ENCODE results near the gene HOXD12.

HOXD12 gene

DNA sequence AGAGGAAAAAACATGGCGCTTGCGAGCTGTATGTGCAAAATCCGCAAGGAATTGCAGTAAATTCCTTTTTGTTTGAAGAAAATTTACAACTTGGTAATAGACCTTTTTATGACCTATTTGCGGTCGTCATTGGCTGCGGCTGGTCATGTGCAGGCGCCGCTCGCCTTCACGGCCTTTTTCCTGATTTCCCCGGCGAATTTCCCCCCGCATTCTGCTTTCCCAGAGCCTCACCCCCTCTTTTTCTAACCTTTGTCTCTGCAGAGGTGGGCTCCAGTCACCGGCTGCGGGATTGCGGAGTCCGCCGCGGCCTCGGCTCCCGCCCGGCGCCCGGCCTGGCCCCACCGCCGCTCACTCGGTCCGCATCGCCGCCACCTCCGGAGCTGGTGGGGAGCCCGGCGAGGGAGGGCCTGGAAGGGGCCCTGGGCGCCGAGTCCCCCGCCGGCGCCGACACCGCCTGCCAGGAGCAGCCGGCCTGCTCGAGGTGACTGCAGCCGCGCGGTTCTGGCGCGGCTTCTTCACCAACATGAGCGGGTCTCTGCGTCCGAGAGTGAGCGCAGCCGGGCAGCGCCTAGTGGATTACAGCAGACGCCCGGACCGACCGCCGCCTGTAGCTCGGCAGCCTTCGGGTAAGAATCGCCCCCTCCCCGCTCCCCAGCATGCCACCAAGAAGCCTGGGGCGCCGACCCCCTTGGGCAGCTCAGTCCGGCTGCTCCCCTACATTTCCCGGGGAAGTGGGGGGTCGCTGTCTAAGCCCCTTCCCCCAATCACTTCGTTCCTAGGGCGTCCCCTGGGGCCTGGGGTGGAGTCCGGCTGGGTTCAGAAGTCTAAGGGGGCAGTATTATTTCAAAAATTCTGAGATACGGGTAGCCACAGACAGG lies 37.0 kb downstream of the HOXD12 start:
- DNase-seq, result no peak

DNA sequence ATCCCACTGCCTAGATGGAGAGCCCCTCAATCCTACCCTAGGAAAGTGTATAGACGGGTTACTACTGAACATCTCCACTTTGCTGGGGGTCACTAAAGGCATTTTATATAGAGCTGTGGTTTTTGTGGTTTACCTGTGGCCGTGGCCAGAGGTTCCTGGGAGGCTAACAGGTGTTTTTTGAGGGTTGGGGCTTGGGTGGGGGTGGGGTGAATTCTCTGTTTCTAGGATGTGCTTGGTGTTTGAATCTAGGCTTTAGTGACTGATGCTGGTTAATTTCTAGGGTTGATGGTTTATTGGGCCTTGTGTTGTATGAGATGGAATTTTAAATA lies 37.6 kb downstream of the HOXD12 start:
- DNase-seq, result no peak

DNA sequence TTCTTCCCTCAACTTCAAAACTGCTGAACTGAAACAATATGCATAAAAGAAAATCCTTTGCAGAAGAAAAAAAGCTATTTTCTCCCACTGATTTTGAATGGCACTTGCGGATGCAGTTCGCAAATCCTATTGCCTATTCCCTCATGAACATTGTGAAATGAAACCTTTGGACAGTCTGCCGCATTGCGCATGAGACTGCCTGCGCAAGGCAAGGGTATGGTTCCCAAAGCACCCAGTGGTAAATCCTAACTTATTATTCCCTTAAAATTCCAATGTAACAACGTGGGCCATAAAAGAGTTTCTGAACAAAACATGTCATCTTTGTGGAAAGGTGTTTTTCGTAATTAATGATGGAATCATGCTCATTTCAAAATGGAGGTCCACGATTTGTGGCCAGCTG lies 38.3 kb downstream of the HOXD12 start:
- no peak for DNase-seq

DNA sequence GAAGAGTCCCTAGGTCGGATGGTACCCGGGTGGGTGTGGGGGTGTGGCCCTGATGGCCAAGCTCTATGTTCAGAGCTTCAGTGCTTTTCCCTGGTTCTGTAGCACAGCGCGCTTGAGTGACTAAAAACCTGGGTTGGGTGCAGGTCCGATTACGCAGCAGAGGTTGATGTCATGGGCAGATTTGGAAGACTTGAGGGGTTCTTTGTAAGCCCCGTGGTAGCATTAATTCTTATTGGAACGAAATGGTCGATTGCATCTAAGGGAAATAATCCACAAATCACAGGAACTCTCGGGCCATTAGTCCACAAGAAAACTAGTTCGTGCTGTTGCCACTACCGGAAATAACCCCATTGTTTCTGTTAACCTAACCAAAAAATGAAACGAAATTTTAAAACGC lies 38.9 kb downstream of the HOXD12 start:
- DNase-seq, result no peak

DNA sequence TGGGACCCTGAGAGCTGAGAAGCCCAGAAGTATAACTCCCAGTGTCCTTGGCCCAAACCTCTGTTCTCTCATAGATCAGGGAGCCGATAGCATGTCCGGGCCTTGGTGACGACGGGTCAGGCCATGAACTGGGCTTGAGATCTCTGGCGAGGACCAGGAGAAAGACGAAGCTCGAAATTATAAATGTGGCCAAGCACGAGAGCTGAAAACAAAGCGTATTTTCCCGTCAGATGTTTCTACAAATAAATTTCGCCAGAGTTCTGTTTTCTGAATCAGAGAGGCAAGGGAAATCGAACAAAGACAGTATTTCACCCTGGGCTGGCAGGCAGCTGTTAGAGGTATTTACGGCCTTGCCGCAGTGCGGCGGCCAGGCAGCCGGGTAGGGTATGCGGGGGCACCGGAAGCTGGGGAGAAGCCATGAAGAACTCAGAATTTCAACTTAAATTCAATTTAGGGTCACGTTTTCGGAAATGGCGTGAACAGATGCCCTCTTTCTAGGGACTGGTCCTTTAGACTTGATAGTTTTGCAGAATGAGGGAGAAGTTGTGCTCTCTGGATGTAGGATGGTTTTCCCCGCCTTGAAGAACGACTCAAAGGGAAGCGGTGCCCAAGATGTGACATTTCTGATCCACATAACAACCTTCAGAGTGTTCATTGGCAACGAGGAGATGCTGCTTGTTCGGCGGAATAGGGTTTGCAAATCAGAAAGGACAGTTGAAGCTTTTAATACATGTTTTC lies 39.5 kb downstream of the HOXD12 start:
- DNase-seq, result peak; percentile 40

DNA sequence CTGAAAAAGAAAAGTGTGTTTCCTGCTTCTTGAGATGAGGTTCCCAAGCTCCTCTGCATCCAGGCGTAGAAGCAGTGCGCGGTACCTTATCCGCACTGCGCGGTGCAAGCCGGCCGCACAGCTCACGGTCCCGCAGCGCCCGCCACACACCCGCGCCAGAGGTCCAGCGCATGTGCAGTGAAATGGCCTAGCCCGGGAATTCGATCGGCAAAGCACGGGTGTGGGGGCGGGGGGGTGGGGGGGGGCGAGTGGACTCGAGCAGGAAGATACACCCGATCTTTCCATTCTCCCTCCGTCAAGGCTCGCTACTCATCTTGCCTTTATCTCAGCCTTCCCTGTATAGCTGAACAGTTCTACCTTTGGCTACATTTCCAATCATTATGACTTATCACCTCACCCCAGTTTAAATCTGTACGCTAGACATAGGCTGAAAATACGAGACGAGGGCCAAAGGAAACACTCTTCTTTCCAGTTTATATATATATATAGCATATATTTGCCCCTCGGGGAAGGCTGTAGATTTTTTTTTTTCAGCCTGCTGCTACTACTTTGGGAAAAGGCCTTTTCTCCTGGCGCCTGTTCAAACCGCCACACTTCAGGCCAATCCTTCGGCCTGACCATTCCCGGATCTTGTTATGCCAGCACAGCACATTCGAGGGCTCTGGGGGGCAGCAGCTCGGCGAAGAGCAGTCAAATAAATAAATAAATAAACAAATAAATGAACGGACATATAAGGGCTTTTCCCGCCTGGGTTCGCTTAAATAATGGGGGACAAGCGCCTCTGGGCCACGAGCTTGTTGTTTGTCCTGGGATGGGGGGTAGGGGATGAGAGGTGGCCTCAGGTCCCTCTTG lies 40.3 kb downstream of the HOXD12 start:
- no peak for DNase-seq

DNA sequence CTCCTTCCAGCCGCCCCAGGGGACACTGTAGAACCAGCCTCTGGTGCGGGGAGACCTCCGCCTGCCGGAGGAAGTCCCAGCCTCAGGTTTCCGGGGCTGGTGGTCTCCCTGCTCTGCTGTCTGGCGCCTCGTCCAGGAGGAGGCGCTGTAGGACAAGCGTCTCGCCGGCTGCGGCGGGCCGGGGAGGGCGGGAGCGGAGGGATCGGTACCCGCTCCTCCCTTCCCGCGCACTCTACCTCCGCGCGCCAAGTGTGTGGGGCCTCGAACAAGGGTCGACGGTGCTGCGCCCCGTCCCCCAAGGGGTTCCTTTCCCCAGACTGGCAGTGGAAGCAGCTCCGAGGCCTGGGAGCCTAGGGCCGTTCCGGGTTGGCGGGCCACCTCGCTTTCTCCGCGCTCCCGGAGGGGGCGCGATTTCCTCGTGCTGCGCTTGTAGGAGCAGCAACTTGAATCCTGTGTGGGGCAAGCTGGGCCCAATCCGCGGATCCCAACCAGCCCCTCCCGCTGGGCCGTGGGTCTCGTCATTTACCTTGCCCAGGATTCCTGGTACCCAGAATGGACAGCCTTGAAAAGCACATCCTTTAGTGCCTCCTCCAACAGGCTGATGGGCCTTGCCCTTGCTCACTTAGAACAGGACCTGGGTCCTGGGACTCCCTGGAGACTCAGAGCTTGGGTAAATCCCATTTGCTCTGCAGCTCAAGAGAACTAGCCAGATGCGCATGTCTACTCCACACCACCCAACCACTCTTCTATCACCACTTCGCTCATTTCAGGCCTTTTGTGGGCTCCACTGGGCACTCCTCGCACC lies 41.1 kb downstream of the HOXD12 start:
- peak; percentile 72 for DNase-seq

DNA sequence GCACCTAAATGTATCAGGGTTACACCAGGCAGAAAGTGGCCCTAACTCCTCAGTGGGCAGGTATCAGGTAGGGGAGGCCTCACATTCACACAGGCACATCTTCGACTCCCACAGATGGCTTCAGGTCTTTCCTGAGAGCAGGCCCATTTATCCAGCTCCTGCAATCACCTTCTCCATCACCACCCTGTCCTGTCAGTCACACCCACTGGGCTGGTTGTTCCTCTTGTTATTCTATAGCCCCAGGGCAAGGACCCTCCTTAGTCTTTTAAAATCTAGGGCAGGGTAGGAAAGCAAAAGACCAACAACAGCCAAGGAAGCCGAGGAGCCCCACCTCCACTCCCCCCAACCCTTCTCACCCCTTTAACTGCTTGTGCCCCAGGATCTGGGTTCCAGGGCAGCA lies 42.7 kb downstream of the HOXD12 start:
- no peak for DNase-seq

DNA sequence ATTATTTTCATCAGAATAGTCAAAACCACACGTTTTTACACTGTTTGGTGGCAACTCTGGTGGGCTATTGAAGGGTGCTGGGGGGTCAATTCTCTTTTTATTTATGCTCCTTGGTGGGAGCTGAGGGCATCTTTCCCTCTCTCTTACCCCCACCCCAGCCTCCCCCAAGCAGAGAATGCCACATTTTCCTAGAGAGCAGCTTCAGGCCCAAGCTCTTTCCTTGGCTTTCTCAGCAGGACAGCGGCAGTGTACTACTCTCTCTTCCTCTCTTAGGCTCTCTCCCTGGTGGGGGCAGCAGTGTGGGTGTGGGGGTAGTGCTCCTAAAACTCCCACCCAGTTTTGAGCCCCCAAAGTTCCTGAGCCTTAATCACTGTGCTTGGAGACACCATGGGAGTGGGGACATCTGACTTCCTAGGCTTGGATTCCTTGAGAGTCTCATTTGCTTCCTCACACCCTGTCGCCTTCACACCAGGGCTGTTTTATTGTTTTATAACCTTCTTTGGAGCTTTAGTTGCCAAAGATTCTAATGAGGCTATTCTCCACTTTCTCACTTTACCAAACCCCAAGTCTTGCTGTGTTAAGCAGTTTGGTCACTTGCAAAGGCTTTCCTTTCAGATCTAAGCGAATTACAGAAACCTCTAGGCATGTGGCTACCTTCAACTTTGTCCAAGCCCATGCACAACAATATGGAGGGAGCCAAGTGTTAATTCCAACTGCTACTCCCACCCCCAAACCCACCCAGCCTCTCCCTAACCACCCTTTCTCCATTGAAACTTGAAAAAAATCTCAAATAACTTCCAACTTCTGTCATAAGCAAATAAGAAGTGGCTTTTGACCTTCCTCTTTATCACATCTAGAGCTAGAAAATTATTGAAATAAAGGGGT lies 45.7 kb downstream of the HOXD12 start:
- DNase-seq, result no peak

DNA sequence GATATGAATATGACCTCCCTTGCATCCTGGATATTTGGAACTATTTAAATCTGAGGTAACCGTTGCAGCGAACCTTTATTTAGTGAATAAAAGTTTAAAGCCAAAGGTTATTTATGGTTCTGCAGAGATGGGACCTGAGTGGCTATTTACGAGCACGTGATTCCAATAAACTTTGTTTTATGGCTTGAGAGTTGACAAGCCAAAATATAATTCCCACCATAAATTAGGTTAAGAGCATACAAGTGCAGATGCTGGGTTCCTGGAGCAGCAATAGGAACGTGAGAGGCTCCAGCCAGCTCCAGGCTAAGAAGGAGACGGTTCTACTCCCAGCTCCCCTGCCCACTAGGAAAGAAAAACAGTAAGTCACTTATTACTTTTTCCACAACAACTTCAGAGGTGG lies 46.5 kb downstream of the HOXD12 start:
- DNase-seq, result no peak

DNA sequence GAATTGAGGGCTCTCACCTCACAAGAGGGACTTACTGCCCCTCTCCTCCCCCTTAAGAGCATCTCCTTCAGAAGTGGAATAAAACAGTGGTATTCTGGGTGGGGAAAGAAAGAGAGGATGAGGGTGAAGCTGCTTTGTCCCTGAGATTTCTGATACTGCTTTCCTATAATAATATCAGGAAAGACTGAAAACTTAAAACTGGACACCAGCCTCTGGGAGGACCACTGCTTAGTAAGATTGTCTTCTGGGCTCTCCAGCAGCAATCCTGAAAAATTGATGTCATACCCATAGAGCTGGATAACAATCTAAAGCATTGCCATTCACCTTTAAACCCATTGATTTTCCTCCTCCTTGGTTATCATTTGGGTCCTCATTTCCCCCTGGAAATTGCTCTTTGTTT lies 47.0 kb downstream of the HOXD12 start:
- no peak for DNase-seq

DNA sequence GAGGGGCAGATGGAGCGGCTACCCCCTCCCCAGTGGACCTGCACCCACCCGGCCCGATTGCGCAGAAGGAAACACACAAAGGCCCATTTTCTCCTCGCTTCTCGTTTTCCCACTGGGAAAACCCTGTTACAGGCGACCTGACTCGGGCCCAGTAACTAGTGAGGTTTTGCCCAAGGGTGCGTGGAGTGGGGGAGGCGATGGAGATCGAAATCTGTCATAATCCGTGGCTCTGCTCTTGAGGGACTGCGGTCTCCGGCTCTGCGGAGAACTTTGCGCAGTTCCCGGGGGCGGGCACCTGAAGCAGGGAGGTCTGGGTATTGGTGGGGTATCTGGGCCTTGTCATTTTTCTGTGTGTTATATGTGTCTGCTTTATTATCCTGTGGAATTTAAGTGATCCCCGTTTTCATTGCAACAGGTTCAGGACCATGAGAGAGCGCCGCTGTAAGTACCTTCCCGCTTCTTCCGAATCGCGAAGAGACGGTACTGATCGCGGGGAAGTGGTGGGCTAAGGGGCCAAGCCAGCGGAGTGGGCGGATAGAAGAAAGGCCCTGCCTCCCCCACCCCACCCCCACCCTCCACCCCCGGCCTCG lies 47.7 kb downstream of the HOXD12 start:
- no peak for DNase-seq

DNA sequence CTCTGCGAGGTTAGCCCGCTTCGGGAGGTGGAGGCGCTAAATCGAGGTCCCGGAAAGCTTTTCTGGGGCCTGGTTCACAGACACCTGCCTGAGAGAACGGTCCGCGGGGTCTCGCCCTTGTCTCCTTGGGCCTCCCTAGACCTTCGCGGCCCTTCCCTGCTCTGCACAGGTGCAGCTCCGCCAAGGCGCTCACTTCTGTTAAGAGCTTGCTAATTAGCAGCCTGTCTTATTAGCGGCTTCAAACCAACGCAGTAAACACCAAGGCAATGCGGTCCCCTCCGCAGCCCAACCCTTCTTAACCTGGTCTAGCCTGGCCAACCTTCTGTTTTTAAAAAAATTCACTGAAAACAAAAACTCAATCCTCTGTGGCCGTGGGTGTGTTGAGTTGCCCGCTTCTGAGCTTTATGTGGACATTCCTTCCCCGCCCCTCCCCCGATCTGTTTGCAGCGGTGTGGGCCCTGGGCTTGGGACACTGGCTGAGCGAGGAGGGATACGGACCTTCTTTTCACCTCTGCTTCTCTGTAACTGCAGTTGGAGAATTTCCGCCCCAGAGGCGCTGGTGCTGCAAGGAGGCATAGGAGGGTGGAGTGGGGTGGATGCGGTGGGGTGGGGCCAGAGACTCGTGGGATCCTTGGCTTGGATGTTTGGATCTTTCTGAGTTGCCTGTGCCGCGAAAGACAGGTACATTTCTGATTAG lies 48.4 kb downstream of the HOXD12 start:
- DNase-seq, result no peak

DNA sequence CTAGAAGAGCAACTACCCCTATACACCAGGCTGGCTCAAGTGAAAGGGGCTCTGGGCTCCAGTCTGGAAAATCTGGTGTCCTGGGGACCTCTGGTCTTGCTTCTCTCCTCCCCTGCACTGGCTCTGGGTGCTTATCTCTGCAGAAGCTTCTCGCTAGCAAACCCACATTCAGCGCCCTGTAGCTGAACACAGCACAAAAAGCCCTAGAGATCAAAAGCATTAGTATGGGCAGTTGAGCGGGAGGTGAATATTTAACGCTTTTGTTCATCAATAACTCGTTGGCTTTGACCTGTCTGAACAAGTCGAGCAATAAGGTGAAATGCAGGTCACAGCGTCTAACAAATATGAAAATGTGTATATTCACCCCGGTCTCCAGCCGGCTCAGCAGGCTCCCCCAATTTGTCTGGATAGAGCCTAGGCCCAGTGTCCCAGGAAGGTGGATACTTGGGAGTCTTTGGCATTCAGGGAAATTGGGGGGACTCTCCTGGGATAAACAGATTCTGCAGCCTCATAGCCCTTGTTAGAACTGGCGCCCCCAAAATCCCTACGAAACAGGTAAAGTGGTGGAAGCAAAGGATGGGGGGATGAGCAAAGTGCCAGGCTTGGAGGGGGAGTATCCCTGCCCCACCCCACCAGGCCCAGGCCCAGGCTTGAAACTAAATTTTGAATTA lies 49.3 kb downstream of the HOXD12 start:
- no peak for DNase-seq

DNA sequence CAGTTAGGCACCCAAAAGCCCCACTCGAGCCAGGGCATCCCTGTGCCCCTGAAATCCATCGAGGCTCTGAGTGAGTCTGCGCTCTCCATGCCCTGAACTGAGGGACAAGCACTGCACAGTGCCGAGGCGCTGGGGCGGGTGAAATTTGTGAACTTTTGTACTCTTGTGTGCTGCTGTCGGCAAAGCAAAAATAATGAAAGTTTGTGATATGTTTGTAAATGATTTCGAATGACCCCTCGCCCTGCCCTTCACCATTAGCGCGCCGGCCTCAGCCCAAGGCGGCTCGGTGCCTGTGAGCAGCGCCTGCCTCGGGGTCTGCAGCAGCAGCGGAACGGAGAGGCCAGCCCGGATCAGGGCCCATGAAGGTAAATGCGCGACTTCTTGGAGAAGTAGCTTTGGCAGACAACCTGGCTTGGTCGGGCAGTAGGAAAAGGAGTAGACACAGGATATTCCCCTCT lies 49.9 kb downstream of the HOXD12 start:
- no peak for DNase-seq

DNA sequence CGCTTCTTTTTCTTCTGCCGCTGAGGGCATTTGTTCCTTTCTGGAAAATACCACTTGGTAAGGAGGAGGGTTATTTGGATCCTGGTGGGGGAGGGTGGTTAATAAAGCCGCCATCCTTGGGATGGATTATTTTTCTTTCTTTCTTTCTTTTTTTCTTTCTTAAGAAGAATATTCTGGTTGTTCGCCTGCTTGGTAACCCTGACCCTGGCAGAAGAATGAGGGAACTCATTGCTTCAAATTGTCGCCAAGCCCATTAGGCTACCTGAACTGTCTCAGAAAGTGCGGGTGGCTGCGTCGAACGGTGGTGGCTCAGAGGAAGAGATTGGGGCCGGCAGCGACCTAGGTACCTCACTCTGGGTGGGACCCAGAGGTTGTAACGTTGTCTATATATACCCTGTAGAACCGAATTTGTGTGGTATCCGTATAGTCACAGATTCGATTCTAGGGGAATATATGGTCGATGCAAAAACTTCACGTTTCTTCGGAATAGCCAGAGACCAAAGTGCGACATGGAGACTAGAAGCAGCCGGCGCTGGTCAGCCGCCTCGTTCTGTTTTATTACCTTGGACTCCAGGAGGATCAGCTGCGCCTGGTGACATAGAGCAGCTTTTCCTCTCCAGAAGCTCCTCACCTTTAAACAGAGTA lies 50.5 kb downstream of the HOXD12 start:
- DNase-seq, result no peak

DNA sequence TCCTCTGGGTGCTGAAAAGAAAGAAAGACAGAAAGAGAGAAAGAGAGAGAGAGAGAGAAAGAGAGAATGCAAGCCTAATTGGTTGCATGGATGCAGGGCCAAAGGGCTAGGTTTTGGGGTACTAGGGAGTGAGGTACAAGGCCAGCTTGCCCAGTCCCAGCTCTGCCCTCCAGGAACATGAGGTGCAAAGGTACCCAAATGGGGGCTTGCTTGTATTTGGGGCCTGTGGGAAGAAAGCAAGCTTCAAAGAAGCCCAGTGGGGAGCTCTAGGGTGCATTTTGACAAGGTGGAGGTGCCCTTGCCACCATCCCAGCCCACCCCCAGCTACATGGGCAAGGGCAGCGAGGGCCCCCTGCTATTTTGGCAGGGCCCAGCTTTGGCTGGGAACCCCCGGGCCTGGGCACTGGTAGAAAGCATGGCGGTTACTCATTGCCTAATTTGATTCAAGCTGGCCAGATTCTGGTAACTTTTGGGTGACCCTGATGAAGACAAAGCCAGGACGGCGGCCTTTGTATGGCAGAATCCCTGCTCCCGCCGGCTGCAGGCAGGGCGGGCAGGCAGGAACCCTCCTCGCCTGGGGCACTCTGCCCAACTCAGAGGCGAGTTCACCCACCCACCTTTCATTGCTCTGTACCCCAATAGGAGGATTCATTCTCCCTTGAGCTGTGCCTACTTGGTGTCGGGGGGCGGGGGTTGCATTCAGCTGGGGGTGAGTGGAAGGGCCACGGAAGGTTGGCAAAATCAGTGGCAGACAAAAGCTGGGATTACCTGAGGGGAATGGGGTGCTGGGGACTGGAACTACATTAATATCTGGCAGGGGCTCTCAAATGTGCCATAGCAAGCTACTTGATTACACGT lies 51.2 kb downstream of the HOXD12 start:
- DNase-seq, result no peak
